RWPE2 (cell line): ENCODE results near the gene PRIMA1.

Source experiments
- ATAC-seq: fragments of 200-7000 bp; cut with Tn5 transposase; 3 replicates; pipeline ENCODE4 v1.9.1; 2021; ENCODE audit warnings: low read depth
- DNase-seq: peaks from one replicate; pipeline ENCODE4 v3.0.0-alpha.2; 2020; ENCODE audit warnings: low spot score
- H3K27ac ChIP-seq: fragments of 450-650 bp; 2 replicates; pipeline ENCODE4 v1.5.1; 2017; ENCODE audit warnings: mild to moderate bottlenecking; ENCODE audit not compliant: poor library complexity, severe bottlenecking
- H3K27me3 ChIP-seq: fragments of 250-450 bp; sonication (Bioruptor Pico); 2 replicates; pipeline ENCODE4 v1.5.1; 2021; ENCODE audit warnings: mild to moderate bottlenecking, moderate library complexity; ENCODE audit not compliant: insufficient read depth, poor library complexity, severe bottlenecking
- H3K36me3 ChIP-seq: fragments of 250-450 bp; sonication (Bioruptor Pico); 2 replicates; pipeline ENCODE4 v1.5.1; 2020; ENCODE audit warnings: low read depth, mild to moderate bottlenecking, moderate library complexity
- H3K4me1 ChIP-seq: fragments of 250-450 bp; sonication (Bioruptor Pico); 2 replicates; pipeline ENCODE4 v1.5.1; 2021; ENCODE audit warnings: mild to moderate bottlenecking, moderate library complexity; ENCODE audit not compliant: insufficient read depth, poor library complexity, severe bottlenecking
- H3K4me3 ChIP-seq: fragments of 250-450 bp; sonication (Bioruptor Pico); 2 replicates; pipeline ENCODE4 v1.5.1; 2021; ENCODE audit warnings: mild to moderate bottlenecking, moderate library complexity; ENCODE audit not compliant: severe bottlenecking
- H3K9me3 ChIP-seq: fragments of 250-450 bp; sonication (Bioruptor Pico); 2 replicates; pipeline ENCODE4 v1.5.1; 2021; ENCODE audit warnings: mild to moderate bottlenecking, moderate library complexity; ENCODE audit not compliant: severe bottlenecking
- CTCF ChIP-seq: fragments of 450-650 bp; IDR thresholded peaks from one replicate; pipeline ENCODE4 v1.5.1; 2017; ENCODE audit warnings: mild to moderate bottlenecking, moderate library complexity; ENCODE audit not compliant: poor library complexity, severe bottlenecking

Gene PRIMA1

GRCh38 chr14:93728651-93729016 is 59.7 kb downstream of the PRIMA1 start:
- no peak for TF ChIP-seq CTCF
- no peak for ATAC-seq
- DNase-seq: no peak

DNA sequence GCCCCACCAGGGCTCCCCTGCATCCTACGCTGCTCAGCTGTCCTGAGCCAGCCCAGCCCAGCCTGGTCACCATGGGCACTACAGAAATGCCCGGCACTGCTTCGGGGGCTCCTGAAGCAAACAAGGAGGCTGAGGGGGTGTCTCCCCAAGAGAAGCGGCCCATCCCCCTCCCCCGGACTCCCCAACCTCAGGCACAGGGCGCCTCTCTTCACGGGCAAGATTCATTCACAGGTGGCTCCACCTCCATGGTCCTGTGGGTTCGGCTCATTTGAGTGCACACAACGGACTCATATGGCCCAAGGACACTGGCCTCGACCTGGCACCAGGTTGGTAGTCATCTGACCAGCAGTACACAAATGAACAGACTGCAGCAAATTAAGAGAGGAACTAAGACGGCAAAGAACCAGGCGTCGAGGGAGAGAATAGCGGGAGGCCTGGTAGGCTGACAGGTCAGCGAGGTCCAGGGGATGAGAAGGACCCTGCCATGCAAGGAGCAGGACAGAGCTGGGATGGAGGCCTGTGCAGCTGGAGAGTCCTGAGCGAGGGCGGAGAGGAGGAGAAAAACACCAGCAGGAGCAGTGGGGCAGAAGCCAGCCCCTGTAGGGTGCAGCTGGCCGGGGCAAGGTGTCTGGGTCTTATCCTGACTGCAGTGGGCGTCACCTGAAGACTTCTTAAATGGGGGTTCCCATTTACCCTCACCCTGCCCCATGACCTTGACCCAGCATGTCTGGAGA is 60.2 kb downstream of the PRIMA1 start:
- no peaks in the 10 kb centered on the region for H3K4me1 ChIP-seq
- ATAC-seq (no peak), DNase-seq (no peak)
- no peak overlapping the region for H3K27ac ChIP-seq
- no peaks in the 10 kb centered on the region for H3K36me3 ChIP-seq
- no peak for TF ChIP-seq CTCF
- no peaks in the 10 kb centered on the region for H3K9me3 ChIP-seq
- no peaks in the 10 kb centered on the region for H3K27me3 ChIP-seq
- no peak overlapping the region for H3K4me3 ChIP-seq

More at GRCh38 chr14:93728651-93729016, 59.7 kb downstream of the PRIMA1 start:
- Histone ChIP-seq H3K4me1 (no peaks in the 10 kb centered on the region), H3K36me3 (no peaks in the 10 kb centered on the region), H3K27ac (no peak overlapping the region), H3K9me3 (no peaks in the 10 kb centered on the region), H3K27me3 (no peaks in the 10 kb centered on the region), H3K4me3 (no peak overlapping the region)

DNA sequence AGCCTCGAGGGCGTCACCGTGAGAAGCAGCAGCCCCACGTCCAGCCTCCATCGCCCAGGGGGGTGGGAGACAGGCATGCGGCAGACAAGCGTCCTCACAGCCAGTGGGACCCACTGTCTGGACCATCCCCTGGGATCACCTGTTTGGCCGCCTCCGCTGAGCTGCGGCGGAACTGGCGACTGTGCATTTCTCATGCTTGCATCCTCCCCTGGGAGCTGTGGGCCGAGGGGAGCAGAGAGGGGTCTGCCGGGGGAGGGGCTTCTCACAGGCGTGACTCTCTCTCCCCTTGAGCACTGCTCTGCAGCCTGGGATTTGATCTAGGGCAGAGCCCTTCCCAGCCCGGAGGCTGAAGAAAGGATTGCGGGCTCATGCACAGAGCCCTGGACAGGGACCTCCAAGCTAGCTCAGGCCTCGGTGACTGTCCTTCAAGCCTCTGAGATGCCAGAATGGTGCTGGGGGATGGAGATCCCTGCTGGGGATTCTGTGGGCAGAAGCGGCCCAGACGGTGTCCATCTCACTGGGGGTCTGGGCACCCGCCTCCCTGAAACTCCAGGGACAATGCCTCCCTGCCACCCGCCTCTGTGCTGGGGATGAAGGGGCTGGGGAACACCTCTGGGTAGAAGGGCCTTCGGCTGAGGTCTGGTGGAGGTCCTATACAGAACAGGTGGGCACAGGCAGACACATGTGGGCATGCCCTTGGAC is 61.1 kb downstream of the PRIMA1 start:
- DNase-seq: no peak
- H3K4me3 ChIP-seq: no peak overlapping the region
- H3K9me3 ChIP-seq: no peaks in the 10 kb centered on the region
- H3K27ac ChIP-seq: no peak overlapping the region
- no peaks in the 10 kb centered on the region for H3K36me3 ChIP-seq
- ATAC-seq: no peak
- no peak for TF ChIP-seq CTCF
- H3K27me3 ChIP-seq: no peaks in the 10 kb centered on the region
- no peaks in the 10 kb centered on the region for H3K4me1 ChIP-seq

GRCh38 chr14:93725993-93726392 is 62.3 kb downstream of the PRIMA1 start:
- ATAC-seq (no peak), DNase-seq (no peak)
- H3K4me3 ChIP-seq: no peak overlapping the region
- TF ChIP-seq CTCF: no peak
- no peaks in the 10 kb centered on the region for H3K27me3 ChIP-seq
- H3K36me3 ChIP-seq: no peaks in the 10 kb centered on the region
- H3K9me3 ChIP-seq: no peaks in the 10 kb centered on the region
- H3K27ac ChIP-seq: no peak overlapping the region
- no peaks in the 10 kb centered on the region for H3K4me1 ChIP-seq

- TF ChIP-seq CTCF: no peak
- H3K27me3 ChIP-seq: no peaks in the 10 kb centered on the region
- no peaks in the 10 kb centered on the region for H3K4me1 ChIP-seq
- ATAC-seq (no peak), DNase-seq (peak; percentile 51)
- no peak overlapping the region for H3K27ac ChIP-seq
- no peak overlapping the region for H3K4me3 ChIP-seq
- no peaks in the 10 kb centered on the region for H3K36me3 ChIP-seq
- H3K9me3 ChIP-seq: no peaks in the 10 kb centered on the region
These were observed 63.2 kb downstream of the PRIMA1 start for GRCh38 chr14:93725002-93725582.
